Astrocyte (in vitro differentiated cells and primary cell): ENCODE data around the gene FAM53B. TPM values are rescaled to one million over a fixed set of nuclear protein-coding genes. Genes with fewer than 3 reads are reported as not detected.

ENCODE experiments used
- DNase-seq: peaks from one replicate; pipeline ENCODE4 v3.0.0-alpha.2; 2010; ENCODE audit warnings: low read depth
- FAIRE-seq: peaks from 2 replicates; lab custom pipeline; 2011; peaks lifted over from hg19 to GRCh38; lab: Jason Lieb, UNC
- H2AFZ ChIP-seq: 2 replicates; pipeline ENCODE4 v1.6.0; 2012; ENCODE audit warnings: low read depth, low read length, inconsistent platforms
- H3K27ac ChIP-seq: 2 replicates; pipeline ENCODE4 v1.5.1; 2011; ENCODE audit warnings: low read depth, low read length, inconsistent platforms
- H3K27me3 ChIP-seq: 2 replicates; pipeline ENCODE4 v1.6.0; 2011; ENCODE audit warnings: low read length, inconsistent platforms; ENCODE audit not compliant: insufficient read depth
- H3K36me3 ChIP-seq: 2 replicates; pipeline ENCODE4 v1.5.1; 2011; ENCODE audit warnings: low read length, inconsistent platforms; ENCODE audit not compliant: insufficient read depth
- H3K4me1 ChIP-seq: 2 replicates; pipeline ENCODE4 v1.5.1; 2011; ENCODE audit warnings: low read length, inconsistent platforms; ENCODE audit not compliant: insufficient read depth
- H3K4me2 ChIP-seq: 2 replicates; pipeline ENCODE4 v1.6.0; 2012; ENCODE audit warnings: low read length, inconsistent platforms
- H3K4me3 ChIP-seq: 2 replicates; pipeline ENCODE4 v1.5.1; 2011; ENCODE audit warnings: low read depth, mild to moderate bottlenecking, low read length, inconsistent platforms; ENCODE audit not compliant: insufficient read depth
- H3K79me2 ChIP-seq: 2 replicates; pipeline ENCODE4 v1.6.0; 2012; ENCODE audit warnings: mild to moderate bottlenecking, low read length, inconsistent platforms; ENCODE audit not compliant: insufficient read depth
- H3K9ac ChIP-seq: 2 replicates; pipeline ENCODE4 v1.6.0; 2012; ENCODE audit warnings: mild to moderate bottlenecking, low read length, inconsistent platforms
- H3K9me3 ChIP-seq: 2 replicates; pipeline ENCODE4 v1.5.1; 2012; ENCODE audit warnings: low read depth, mild to moderate bottlenecking, low read length, inconsistent platforms; ENCODE audit not compliant: insufficient read depth
- H4K20me1 ChIP-seq: 2 replicates; pipeline ENCODE4 v1.6.0; 2012; ENCODE audit warnings: low read length, inconsistent platforms; ENCODE audit not compliant: insufficient read depth
- H3K27ac Mint-ChIP-seq: one replicate; pipeline ENCODE4 v1.8.0; 2021; ENCODE audit warnings: mild to moderate bottlenecking, mixed read lengths; ENCODE audit not compliant: unreplicated experiment
- H3K27me3 Mint-ChIP-seq: one replicate; pipeline ENCODE4 v1.8.0; 2021; ENCODE audit warnings: low read depth, mixed read lengths; ENCODE audit not compliant: unreplicated experiment
- H3K36me3 Mint-ChIP-seq: one replicate; pipeline ENCODE4 v1.8.0; 2021; ENCODE audit warnings: low read depth, mixed read lengths; ENCODE audit not compliant: unreplicated experiment
- H3K4me1 Mint-ChIP-seq: one replicate; pipeline ENCODE4 v1.8.0; 2021; ENCODE audit warnings: low read depth, mixed read lengths; ENCODE audit not compliant: unreplicated experiment
- H3K4me3 Mint-ChIP-seq: one replicate; pipeline ENCODE4 v1.8.0; 2021; ENCODE audit warnings: mild to moderate bottlenecking, moderate library complexity, mixed read lengths; ENCODE audit not compliant: unreplicated experiment
- H3K9me3 Mint-ChIP-seq: one replicate; pipeline ENCODE4 v1.8.0; 2021; ENCODE audit warnings: mild to moderate bottlenecking, mixed read lengths; ENCODE audit not compliant: unreplicated experiment
- CTCF ChIP-seq: IDR thresholded peaks from 2 replicates; pipeline ENCODE4 v1.5.1; 2011; ENCODE audit warnings: low read depth, mild to moderate bottlenecking, inconsistent platforms, low read length, moderate library complexity; ENCODE audit not compliant: insufficient read depth
- EZH2 ChIP-seq: IDR thresholded peaks from 2 replicates; pipeline ENCODE4 v1.6.1; 2012; ENCODE audit warnings: mild to moderate bottlenecking, low read length, inconsistent platforms; ENCODE audit not compliant: insufficient read depth
- total RNA-seq: library from RNA; stranded (reverse); gene quantifications from 2 replicates; pipeline ENCODE4 v1.2.1, GENCODE V29; 2021

FAM53B gene
- total RNA-seq, 1 donor from 2014 or later: 12.9 TPM

GRCh38 chr10:124628676-124629021 lies 115.5 kb downstream of the FAM53B start:
- Mint-ChIP-seq H3K4me3 (no peak overlapping the region), H3K9me3 (no peaks in the 10 kb centered on the region), H3K36me3 (peaks cover 12% of the 10 kb centered on the region), H3K27ac (no peak overlapping the region), H3K4me1 (peaks cover 4% of the 10 kb centered on the region), H3K27me3 (peaks cover 5% of the 10 kb centered on the region)
- Histone ChIP-seq H3K4me3 (no peak overlapping the region), H3K27me3 (no peaks in the 10 kb centered on the region), H3K79me2 (no peaks in the 10 kb centered on the region), H3K4me1 (no peaks in the 10 kb centered on the region), H2AFZ (no peak overlapping the region), H3K9ac (no peak overlapping the region), H3K9me3 (no peaks in the 10 kb centered on the region), H3K27ac (no peak overlapping the region), H3K4me2 (no peak overlapping the region), H4K20me1 (peaks cover 63% of the 10 kb centered on the region), H3K36me3 (no peaks in the 10 kb centered on the region)
- DNase-seq: no peak
- no peak for FAIRE-seq
- TF ChIP-seq EZH2 (no peak), CTCF (no peak)

GRCh38 chr10:124627866-124628675 lies 116.1 kb downstream of the FAM53B start:
- peaks cover 66% of the 10 kb centered on the region for H4K20me1 ChIP-seq
- no peak overlapping the region for H3K27ac Mint-ChIP-seq
- H3K36me3 ChIP-seq: no peaks in the 10 kb centered on the region
- no peaks in the 10 kb centered on the region for H3K79me2 ChIP-seq
- H3K4me3 ChIP-seq: no peak overlapping the region
- DNase-seq (no peak), FAIRE-seq (no peak)
- H3K4me1 ChIP-seq: no peaks in the 10 kb centered on the region
- H3K27me3 Mint-ChIP-seq: peaks cover 5% of the 10 kb centered on the region
- TF ChIP-seq CTCF (no peak), EZH2 (no peak)
- H3K4me2 ChIP-seq: no peak overlapping the region
- H3K27ac ChIP-seq: no peak overlapping the region
- no peak overlapping the region for H3K4me3 Mint-ChIP-seq
- no peak overlapping the region for H2AFZ ChIP-seq
- H3K9ac ChIP-seq: no peak overlapping the region
- no peaks in the 10 kb centered on the region for H3K27me3 ChIP-seq
- peaks cover 4% of the 10 kb centered on the region for H3K4me1 Mint-ChIP-seq
- H3K9me3 ChIP-seq: no peaks in the 10 kb centered on the region
- H3K9me3 Mint-ChIP-seq: no peaks in the 10 kb centered on the region
- H3K36me3 Mint-ChIP-seq: peaks cover 8% of the 10 kb centered on the region

GRCh38 chr10:124626759-124627380 lies 117.3 kb downstream of the FAM53B start:
- DNase-seq (no peak), FAIRE-seq (no peak)
- Histone ChIP-seq H3K27ac (no peak overlapping the region), H3K27me3 (no peaks in the 10 kb centered on the region), H3K36me3 (no peaks in the 10 kb centered on the region), H3K79me2 (no peaks in the 10 kb centered on the region), H3K9ac (no peak overlapping the region), H4K20me1 (peaks cover 55% of the 10 kb centered on the region), H3K9me3 (no peaks in the 10 kb centered on the region), H3K4me1 (no peaks in the 10 kb centered on the region), H3K4me3 (no peak overlapping the region), H3K4me2 (no peak overlapping the region), H2AFZ (no peak overlapping the region)
- Mint-ChIP-seq H3K27ac (no peak overlapping the region), H3K4me3 (no peak overlapping the region), H3K36me3 (peaks cover 8% of the 10 kb centered on the region), H3K27me3 (peaks cover 5% of the 10 kb centered on the region), H3K4me1 (peaks cover 4% of the 10 kb centered on the region), H3K9me3 (no peaks in the 10 kb centered on the region)
- TF ChIP-seq CTCF (no peak), EZH2 (no peak)
